BLaER1 treated with 17β-estradiol and CSF1 and Interleukin-3, amounts not matched to agents 10 nM and 100 nM (cell line): ENCODE results near the gene ZNF292.
"Not testable (repeated sequence)": the region's sequence is repeated elsewhere in the genome, so short reads cannot be mapped to it uniquely, and the experiment has no call there.

ENCODE experiments used
- H3K27ac ChIP-seq, 11 experiments: shearing (Covaris generic); formaldehyde crosslinking; 2 replicates each; pipeline ENCODE4 v1.8.1; 2022
- H3K27me3 ChIP-seq, 11 experiments: shearing (Covaris generic); formaldehyde crosslinking; 2 replicates each; pipeline ENCODE4 v1.8.1; 2022
- H3K36me3 ChIP-seq, 11 experiments: shearing (Covaris generic); formaldehyde crosslinking; 2 replicates each; pipeline ENCODE4 v1.8.1; 2022
- H3K4me1 ChIP-seq, 10 experiments: shearing (Covaris generic); formaldehyde crosslinking; 2 replicates each; pipeline ENCODE4 v1.8.1; 2022
- H3K4me2 ChIP-seq, 11 experiments: shearing (Covaris generic); formaldehyde crosslinking; 2 replicates each; pipeline ENCODE4 v1.8.1; 2022
- H3K4me3 ChIP-seq, 10 experiments: shearing (Covaris generic); formaldehyde crosslinking; 2 replicates each; pipeline ENCODE4 v1.8.1; 2022
- H3K9ac ChIP-seq, 11 experiments: shearing (Covaris generic); formaldehyde crosslinking; 2 replicates each; pipeline ENCODE4 v1.8.1; 2022
- H3K9me3 ChIP-seq, 11 experiments: shearing (Covaris generic); formaldehyde crosslinking; replicated peaks in 1 of 11; 2 replicates each; pipeline ENCODE4 v1.8.1; 2022
- H4K20me1 ChIP-seq, 11 experiments: shearing (Covaris generic); formaldehyde crosslinking; 2 replicates each; pipeline ENCODE4 v1.8.1; 2022
- Cebpa-rat ChIP-seq, 11 experiments: shearing (Covaris generic); IDR thresholded peaks; 2 replicates each; pipeline ENCODE4 v1.8.1; 2022

The ZNF292 gene

GRCh38 chr6:87214831-87215230 is 59.5 kb downstream of the ZNF292 start:
- no peak overlapping the region for H3K27ac ChIP-seq
- no peaks in the 10 kb centered on the region for H3K27me3 ChIP-seq
- H3K4me3 ChIP-seq = no peak overlapping the region
- H3K9ac ChIP-seq = no peak overlapping the region
- H3K9me3 ChIP-seq = no peaks in the 10 kb centered on the region
- no peak overlapping the region for H3K4me2 ChIP-seq
- H3K4me1 ChIP-seq = peaks cover 0 to 10% (median 0%) of the 10 kb centered on the region in 10 experiments; a peak in 4 of 20 replicates
- H3K36me3 ChIP-seq = peaks cover 5 to 34% (median 20%) of the 10 kb centered on the region in 11 experiments; a peak in 18 of 22 replicates
- no peak for TF ChIP-seq Cebpa-rat (IDR thresholded peaks at IDR 0.05)
- H4K20me1 ChIP-seq = peaks cover 4 to 68% (median 35%) of the 10 kb centered on the region in 11 experiments; a peak in 16 of 22 replicates

- Histone ChIP-seq H3K9me3 (no peaks in the 10 kb centered on the region), H3K27me3 (no peaks in the 10 kb centered on the region), H3K4me3 (no peak overlapping the region), H3K36me3 (peaks cover 28 to 96% (median 59%) of the 10 kb centered on the region in 11 experiments; a peak in 20 of 22 replicates), H3K4me1 (no peaks in the 10 kb centered on the region), H3K27ac (no peak overlapping the region), H3K4me2 (no peak overlapping the region), H4K20me1 (peaks cover 0 to 22% (median 0%) of the 10 kb centered on the region in 11 experiments; a peak in 3 of 22 replicates), H3K9ac (no peak overlapping the region)
- no peak for TF ChIP-seq Cebpa-rat (IDR thresholded peaks at IDR 0.05)
Observed at GRCh38 chr6:87220997-87221396, 65.6 kb downstream of the ZNF292 start.

DNA sequence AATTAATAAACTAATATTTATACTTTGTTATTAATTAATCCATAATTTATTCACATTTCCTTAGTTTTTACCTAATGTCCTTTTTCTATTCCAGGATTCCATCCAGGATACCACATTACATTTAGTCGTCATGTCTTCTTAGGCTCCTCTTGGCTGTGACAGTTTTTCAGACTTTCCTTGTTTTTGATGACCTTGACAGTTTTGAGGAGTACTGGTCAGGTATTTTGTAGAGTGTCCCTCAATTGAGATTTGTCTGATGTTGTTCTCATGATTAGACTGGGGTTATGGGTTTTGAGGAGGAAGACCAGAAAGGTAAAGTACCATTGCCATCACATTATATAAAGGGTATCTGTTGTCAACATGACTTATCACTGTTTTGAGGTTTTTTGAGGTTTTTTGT is 67.3 kb downstream of the ZNF292 start:
- Histone ChIP-seq H3K36me3 (peaks cover 28 to 89% (median 57%) of the 10 kb centered on the region in 11 experiments; a peak in 20 of 22 replicates), H3K27me3 (no peaks in the 10 kb centered on the region), H3K27ac (no peak overlapping the region)

DNA sequence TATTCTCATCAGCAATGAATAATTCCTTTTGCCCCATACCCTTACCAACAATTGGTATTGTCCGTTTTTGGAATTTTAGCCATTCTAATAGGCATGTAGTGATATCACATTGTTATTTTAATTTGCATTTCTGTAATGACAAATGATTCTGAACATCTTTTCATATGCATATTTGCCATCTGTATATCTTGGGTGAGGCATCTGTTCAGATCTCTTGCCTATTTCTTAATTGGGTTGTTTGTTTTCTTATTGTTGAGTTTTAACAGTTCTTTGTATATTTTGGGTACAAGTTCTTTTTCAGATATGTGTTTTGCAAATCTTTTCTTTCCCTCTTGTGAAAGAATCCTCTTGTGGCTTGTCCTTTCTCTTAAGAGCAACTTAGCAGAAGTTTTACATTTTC is 69.6 kb downstream of the ZNF292 start:
- H3K9ac ChIP-seq = no peak overlapping the region
- no peak for TF ChIP-seq Cebpa-rat (IDR thresholded peaks at IDR 0.05)
- no peak overlapping the region for H3K4me3 ChIP-seq
- H4K20me1 ChIP-seq = peaks cover 0 to 19% (median 0%) of the 10 kb centered on the region in 11 experiments; a peak in 1 of 22 replicates
- H3K4me2 ChIP-seq = no peak overlapping the region
- no peaks in the 10 kb centered on the region for H3K4me1 ChIP-seq
- H3K36me3 ChIP-seq = peaks cover 17 to 85% (median 55%) of the 10 kb centered on the region in 11 experiments; a peak in 20 of 22 replicates
- no peak overlapping the region for H3K27ac ChIP-seq
- no peaks in the 10 kb centered on the region for H3K9me3 ChIP-seq
- H3K27me3 ChIP-seq = no peaks in the 10 kb centered on the region

More for the DNA sequence above, 67.3 kb downstream of the ZNF292 start:
- Histone ChIP-seq H4K20me1 (peaks cover 0 to 14% (median 0%) of the 10 kb centered on the region in 11 experiments; a peak in 1 of 22 replicates), H3K4me2 (no peak overlapping the region), H3K9ac (no peak overlapping the region), H3K4me3 (no peak overlapping the region), H3K4me1 (no peaks in the 10 kb centered on the region), H3K9me3 (no peaks in the 10 kb centered on the region)
- TF ChIP-seq Cebpa-rat (IDR thresholded peaks at IDR 0.05) = no peak

DNA sequence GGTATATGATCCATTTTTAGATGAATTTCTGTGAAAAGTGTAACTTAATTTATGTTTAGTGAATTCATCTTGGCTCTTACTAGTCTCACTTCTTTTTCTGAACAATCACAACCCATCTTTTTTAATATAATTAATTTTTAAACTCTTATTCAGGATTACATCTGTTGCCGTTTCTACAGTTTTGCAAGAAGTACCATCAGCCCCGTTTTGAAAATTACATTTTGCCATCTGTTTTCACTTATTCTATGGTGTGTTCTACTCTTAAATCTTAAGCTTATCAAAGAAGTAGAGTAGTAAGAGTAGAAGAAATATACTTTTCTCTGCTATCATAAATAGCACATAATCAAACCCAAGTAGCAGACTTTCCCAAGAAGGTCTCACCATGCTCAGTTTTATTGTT is 70.1 kb downstream of the ZNF292 start:
- Histone ChIP-seq H3K4me3 (no peak overlapping the region), H3K4me1 (no peaks in the 10 kb centered on the region), H3K9me3 (no peaks in the 10 kb centered on the region), H3K4me2 (no peak overlapping the region), H3K27me3 (no peaks in the 10 kb centered on the region), H3K27ac (no peak overlapping the region), H3K36me3 (peaks cover 16 to 85% (median 50%) of the 10 kb centered on the region in 11 experiments; a peak in 20 of 22 replicates), H3K9ac (no peak overlapping the region), H4K20me1 (peaks cover 0 to 14% (median 0%) of the 10 kb centered on the region in 11 experiments; a peak in 1 of 22 replicates)
- no peak for TF ChIP-seq Cebpa-rat (IDR thresholded peaks at IDR 0.05)

DNA sequence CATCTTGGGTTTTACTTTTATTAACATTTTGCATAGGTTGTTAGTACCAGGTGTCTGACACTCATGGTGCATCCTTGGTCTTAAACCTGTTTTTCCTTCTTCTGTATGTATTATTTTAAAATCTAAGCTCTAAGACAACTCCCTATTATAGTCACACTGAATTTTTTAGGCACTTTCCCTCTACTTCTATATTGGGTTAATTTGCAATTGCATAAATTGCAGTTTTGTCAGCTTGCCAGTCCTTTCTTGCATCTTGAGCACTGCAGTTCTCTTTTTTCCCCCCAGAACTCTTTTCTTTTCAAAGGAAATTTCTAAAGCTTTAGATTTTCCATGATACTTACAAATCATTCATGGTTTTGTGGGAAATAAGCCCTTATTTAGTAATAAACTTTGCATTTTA is 70.6 kb downstream of the ZNF292 start:
- TF ChIP-seq Cebpa-rat (IDR thresholded peaks at IDR 0.05) = no peak
- Histone ChIP-seq H3K27ac (no peak overlapping the region), H3K4me3 (no peak overlapping the region), H3K4me1 (no peaks in the 10 kb centered on the region), H3K4me2 (no peak overlapping the region), H4K20me1 (peaks cover 0 to 11% (median 0%) of the 10 kb centered on the region in 11 experiments; a peak in 1 of 22 replicates), H3K9me3 (no peaks in the 10 kb centered on the region), H3K27me3 (no peaks in the 10 kb centered on the region), H3K36me3 (peaks cover 14 to 81% (median 47%) of the 10 kb centered on the region in 11 experiments; a peak in 20 of 22 replicates), H3K9ac (no peak overlapping the region)

DNA sequence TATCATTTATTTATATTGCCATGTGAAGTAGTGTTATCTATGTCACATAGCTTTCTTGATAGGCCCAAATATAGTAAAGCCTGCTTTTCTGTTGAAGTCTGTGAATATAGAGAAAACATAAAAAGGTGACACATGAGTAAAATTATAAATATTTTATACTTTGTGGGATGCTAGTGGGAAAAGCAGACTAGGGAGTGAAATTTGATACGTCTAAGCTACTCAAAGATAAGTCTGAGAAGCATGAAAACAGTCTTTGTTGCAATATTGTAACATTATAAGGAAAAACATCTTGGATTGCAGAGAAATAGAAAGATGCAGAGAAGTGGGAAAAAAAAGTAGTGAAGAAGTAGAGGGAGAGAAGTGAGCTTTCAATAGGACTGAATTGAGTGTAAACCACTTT is 75.4 kb downstream of the ZNF292 start:
- Histone ChIP-seq H3K9me3 (peaks cover 0 to 2% (median 0%) of the 10 kb centered on the region in 11 experiments; a peak in 2 of 22 replicates), H3K27ac (no peak overlapping the region), H3K36me3 (peaks cover 6 to 53% (median 28%) of the 10 kb centered on the region in 11 experiments; a peak in 15 of 22 replicates), H3K4me3 (no peak overlapping the region), H3K4me1 (no peaks in the 10 kb centered on the region; a peak in 1 of 20 replicates), H3K9ac (no peak overlapping the region), H3K27me3 (no peaks in the 10 kb centered on the region), H4K20me1 (peaks cover 0 to 6% (median 0%) of the 10 kb centered on the region in 11 experiments; a peak in 1 of 22 replicates), H3K4me2 (no peak overlapping the region)
- no peak for TF ChIP-seq Cebpa-rat (IDR thresholded peaks at IDR 0.05)

DNA sequence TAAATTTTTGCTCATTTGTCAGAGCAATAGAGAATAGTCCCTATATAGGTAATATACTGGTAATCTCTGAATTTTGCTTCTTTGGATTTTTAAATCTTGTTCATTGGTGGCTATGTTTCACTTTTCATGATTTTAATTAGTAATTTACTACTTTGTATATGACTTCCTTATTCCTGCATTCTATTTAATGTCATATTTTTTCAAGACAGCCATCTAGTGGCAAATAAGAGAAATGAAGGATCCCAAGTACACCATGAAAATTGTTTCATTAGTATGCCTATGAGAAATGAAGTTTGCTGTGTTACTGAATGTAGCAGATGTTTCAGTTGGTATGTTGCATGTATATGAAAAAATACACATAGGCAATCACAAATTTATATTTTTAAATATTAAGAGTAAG is 82.4 kb downstream of the ZNF292 start:
- Histone ChIP-seq H3K9ac (no peak overlapping the region), H3K9me3 (peaks cover 0 to 43% (median 33%) of the 10 kb centered on the region in 11 experiments; a peak in 19 of 22 replicates), H3K27ac (no peak overlapping the region), H3K36me3 (peaks cover 0 to 55% (median 39%) of the 10 kb centered on the region in 11 experiments; a peak in 20 of 22 replicates), H3K4me3 (no peak overlapping the region), H3K27me3 (no peaks in the 10 kb centered on the region), H4K20me1 (no peaks in the 10 kb centered on the region; a peak in 1 of 22 replicates), H3K4me1 (peaks cover 0 to 8% (median 0%) of the 10 kb centered on the region in 10 experiments; a peak in 5 of 20 replicates), H3K4me2 (no peak overlapping the region)
- no peak for TF ChIP-seq Cebpa-rat (IDR thresholded peaks at IDR 0.05)

DNA sequence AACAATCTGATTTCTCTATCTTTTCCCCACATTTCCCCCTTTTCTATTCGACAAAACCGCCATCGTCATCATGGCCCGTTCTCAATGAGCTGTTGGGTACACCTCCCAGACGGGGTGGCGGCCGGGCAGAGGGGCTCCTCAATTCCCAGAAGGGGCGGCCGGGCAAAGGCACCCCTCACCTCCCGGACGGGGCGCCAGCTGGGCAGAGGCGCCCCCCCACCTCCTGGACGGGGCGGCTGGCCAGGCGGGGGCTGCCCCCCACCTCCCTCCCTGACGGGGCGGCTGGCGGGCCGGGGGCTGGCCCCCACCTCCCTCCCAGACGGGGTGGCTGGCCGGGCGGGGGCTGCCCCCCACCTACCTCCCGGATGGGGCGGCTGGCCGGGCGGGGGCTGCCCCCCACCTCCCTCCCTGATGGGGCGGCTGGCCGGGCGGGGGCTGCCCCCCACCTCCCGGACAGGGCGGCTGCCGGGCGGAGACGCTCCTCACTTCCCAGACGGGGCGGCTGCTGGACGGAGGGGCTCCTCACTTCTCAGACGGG is 83.8 kb downstream of the ZNF292 start:
- H3K36me3 ChIP-seq = peaks cover 0 to 51% (median 33%) of the 10 kb centered on the region in 11 experiments; a peak in 20 of 22 replicates
- H4K20me1 ChIP-seq, H3K4me2 ChIP-seq, H3K27ac ChIP-seq, H3K9ac ChIP-seq, H3K4me3 ChIP-seq, H3K27me3 ChIP-seq: not testable (repeated sequence)
- H3K4me1 ChIP-seq = peaks cover 0 to 15% (median 5%) of the 10 kb centered on the region in 10 experiments; a peak in 10 of 20 replicates
- peaks cover 0 to 43% (median 33%) of the 10 kb centered on the region in 11 experiments; a peak in 19 of 22 replicates for H3K9me3 ChIP-seq
